Fibroblast of lung (primary cell): Measurements from ENCODE around the gene FBF1.

Experiments
- CTCF ChIP-seq, 2 donors: IDR thresholded peaks in 1 of 2; conservative IDR thresholded peaks in 1 of 2; 1 replicate in 1 of 2; 2 replicates in 1 of 2; pipeline ENCODE4 v1.5.1; 2011 to 2012; ENCODE audit warnings: low read length in 2 of 2, control low read depth in 1 of 2, inconsistent platforms in 1 of 2, low read depth in 1 of 2, mild to moderate bottlenecking in 1 of 2
- EZH2 ChIP-seq: IDR thresholded peaks from 2 replicates; pipeline ENCODE4 v1.5.1; 2012; ENCODE audit warnings: low read length, control low read depth, mild to moderate bottlenecking; ENCODE audit errors: missing control alignments

- no peak for TF ChIP-seq CTCF (conservative IDR thresholded peaks at IDR 0.05 in 1 of 2, IDR thresholded peaks at IDR 0.05 in 1 of 2; ENCODE audit: low read depth in 1 of 2, low read length in 2 of 2)
- no peak for TF ChIP-seq EZH2
These were observed 39.6 kb upstream of the FBF1 start for GRCh38 chr17:75980188-75981018.
